HG03469 (cell line): ENCODE measurements around the gene ADGRG3.

Experiments used
- ATAC-seq: cut with Tn5 transposase; IDR thresholded peaks from one replicate; pipeline ENCODE4 v1.9.1; 2021; ENCODE audit warnings: mild to moderate bottlenecking, moderate library complexity, moderate number of reproducible peaks; ENCODE audit not compliant: unreplicated experiment

ADGRG3 gene

DNA sequence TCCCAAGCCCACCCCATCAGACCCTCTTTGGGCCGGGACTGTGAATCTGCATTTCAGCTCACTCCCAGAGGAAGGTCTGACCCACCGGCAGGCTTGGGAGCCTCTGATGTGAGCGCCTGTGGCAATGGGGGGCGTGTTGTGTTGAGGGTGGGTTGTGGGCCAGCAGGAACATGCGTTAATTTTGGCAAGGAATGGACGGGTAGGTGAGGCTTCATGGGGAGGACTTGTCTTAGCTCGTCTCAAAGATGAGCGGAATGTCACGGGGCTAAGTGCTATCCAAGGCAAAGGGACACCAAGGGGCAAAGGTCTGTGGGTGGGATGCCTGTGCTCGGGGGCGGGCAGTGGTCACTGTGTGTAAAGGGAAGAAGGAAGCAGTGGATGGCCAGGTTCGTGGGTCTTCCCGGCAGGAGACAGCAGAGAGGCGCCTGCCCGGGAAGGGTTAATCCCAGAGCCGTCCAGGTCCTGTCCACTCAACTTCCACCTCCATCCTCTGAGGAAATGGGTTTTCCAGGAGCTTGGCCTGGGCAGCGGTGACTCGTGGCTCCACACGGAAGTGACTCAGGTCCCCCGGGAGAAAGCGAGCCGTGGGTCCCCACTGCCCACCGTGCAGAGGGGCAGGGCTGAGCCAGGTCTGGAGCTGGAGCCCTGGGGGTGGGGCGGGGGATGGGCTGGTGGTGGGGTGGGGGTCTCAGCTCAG lies 22.3 kb upstream of the ADGRG3 start:
- ATAC-seq: no peak

GRCh38 chr16:57646388-57647039 lies 21.6 kb upstream of the ADGRG3 start:
- no peak for ATAC-seq

- no peak for ATAC-seq
Observed at GRCh38 chr16:57647136-57647875, 20.8 kb upstream of the ADGRG3 start.

- no peak for ATAC-seq
Observed at GRCh38 chr16:57648125-57648524, 20.0 kb upstream of the ADGRG3 start.

DNA sequence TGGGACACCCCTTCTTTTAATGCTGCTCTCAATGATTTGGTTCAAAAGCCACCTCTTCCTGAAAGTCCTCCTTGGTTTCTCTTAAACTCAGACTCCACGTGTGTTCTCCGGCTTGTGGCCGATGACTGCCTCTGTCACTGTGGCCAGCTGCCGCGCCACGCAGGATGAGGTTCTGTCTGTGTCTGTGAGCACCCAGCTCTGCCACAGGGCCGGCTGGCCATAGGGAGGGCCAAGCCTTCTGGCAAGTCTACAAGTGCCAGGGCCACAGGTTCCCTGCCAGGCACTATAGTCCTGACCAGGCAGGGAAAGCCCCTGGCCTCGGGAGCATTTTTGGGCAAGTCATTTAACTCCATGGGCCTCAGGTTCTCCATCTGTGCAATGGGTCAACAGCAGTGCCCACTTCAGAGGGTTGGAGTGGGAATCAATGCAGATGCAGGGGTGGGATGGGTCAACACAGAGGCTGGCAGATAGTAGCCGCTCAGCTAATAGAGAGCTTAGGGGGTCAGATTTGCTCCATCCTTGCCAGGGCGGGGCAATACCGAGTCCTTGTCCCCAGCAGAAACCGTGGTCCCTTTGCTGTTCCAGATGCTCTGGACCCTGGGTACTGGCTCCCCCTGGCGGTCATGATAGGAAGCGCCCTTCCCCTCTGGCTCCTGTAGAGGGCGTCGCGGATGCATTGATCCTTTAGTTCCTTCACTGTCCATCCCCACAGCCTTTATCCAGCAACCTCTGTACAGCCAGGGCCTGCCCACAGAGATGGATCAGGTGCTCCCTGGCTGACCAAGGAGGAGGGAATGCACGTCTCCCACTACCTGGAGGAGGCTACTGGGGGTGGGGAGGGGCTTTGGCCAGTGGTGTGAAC lies 19.3 kb upstream of the ADGRG3 start:
- ATAC-seq: no peak

GRCh38 chr16:57649443-57649751 lies 18.7 kb upstream of the ADGRG3 start:
- no peak for ATAC-seq

DNA sequence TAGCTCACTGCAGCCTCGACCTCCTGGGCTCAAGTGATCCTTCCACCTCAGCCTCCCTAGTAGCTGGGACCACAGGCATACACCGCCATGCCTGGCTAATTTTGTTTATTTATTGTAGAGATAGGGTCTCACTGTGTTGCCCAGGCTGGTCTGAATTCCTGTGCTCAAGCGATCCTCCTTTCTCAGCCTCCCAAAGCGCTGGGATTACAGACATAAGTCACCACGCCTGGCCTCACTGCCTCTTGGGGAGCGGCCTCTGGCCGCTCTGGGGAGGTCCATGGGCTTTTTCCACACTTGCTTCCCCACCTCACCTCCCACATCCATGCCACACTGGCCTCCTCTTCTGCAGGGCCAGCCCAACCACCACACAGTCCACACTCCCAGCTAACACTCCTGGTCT lies 18.3 kb upstream of the ADGRG3 start:
- ATAC-seq: no peak

DNA sequence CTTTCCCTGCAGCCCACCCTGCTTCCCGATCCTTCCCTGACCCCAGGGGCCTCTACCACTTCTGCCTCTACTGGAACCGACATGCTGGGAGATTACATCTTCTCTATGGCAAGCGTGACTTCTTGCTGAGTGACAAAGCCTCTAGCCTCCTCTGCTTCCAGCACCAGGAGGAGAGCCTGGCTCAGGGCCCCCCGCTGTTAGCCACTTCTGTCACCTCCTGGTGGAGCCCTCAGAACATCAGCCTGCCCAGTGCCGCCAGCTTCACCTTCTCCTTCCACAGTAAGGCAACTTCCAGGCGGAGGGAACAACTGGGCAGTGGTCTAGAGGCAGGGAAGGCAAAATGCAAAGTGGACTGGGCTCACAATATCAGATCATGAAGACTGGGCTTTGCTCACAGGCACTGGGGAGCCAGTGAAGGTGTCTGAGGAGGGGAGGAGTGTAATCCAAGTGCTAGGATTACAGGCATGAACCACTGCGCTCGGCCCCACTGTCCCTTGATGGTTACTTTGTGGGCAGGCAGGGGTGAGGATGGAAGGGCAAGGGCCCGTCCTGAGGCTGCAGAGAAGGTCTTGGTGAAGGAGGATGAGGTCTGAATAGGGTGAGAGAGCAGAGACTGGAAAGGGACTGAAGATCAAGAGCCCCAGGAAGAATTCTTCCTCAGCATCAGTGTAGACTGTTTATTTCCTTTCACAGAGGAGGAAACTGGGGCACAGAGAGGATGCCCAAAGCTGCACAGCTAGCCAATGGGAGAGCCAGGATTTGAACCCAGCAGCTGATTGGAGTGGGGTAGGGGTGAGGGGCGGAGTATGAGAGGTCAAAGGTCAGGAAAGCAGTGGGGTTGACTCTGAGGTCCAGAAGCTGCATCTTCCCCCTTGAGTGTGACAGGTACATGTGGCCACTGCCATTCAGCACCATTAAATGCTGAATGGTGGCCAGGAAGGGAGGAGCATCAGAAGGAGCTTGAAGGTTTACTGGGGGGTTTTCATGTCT lies 16.5 kb upstream of the ADGRG3 start:
- no peak for ATAC-seq

DNA sequence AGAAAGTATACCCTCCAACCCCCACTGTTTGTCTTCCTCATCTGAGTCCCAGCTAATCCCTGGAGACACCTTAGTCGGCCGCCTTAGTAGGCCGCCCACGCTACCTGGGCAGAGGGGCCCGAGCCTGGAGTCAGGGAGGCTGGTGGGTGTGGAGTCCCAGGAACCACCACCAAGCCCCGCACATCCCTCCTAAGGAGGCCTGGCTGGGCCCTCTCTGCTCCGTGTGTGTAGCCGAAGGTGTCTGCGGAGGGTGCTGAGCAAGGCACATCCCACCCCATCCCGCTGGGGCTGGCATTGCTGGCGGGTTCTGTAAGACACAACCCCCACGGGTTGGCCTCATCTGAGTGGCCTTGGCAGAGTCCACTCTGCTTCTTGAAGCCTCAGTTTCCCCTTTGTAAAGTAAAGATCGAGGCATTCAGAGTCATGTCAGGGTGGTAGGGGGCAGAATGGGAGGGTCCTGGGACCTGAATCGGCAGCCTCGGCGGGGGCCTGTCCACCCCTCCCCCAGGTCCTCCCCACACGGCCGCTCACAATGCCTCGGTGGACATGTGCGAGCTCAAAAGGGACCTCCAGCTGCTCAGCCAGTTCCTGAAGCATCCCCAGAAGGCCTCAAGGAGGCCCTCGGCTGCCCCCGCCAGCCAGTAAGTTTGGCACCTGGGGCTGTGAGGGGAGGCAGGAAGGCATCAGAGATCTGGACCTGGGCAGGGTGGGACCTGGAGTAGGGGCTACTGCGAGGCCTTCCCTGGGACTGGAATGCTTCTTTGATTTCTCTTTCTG lies 15.2 kb upstream of the ADGRG3 start:
- no peak for ATAC-seq

DNA sequence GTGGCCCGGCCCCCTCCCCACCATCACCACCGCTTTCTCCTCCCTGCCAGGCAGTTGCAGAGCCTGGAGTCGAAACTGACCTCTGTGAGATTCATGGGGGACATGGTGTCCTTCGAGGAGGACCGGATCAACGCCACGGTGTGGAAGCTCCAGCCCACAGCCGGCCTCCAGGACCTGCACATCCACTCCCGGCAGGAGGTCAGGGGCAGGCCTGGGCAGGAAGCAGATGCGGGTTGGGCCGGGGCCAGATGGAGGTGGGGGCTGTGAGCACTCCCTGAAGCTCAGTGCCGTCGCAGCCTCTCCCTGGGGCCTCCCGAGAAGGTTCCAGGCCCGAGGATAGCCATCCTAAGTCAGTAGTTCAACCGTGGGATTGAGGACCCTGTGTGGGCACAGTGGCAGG lies 14.2 kb upstream of the ADGRG3 start:
- no peak for ATAC-seq

DNA sequence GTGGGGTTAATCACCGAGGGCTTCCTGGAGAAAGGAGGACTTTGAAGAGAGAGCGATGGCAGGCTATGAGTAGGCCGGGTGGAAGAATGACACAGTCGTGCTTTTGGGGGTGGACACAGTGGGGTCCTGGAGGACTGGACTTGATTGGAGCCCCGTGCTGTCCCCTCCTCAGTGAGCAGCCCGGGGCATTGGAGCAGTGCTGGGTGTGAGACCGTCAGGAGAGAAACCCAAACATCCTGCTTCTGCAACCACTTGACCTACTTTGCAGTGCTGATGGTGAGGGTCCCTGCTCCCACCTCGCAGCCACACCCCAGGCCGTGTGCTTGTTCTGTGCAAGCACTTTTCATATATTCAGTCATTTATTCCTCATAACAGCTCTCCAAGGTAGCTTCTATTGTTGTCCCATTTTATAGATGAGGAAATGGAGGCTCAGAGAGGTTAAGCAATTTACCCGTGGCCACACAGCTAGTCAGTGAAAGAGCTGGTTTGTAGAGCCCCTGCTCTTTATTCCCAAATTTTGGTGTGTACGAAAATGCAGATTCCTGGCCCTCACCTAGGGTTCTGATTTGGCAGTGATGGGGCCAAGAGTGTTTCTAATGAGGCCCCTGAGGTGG lies 11.7 kb upstream of the ADGRG3 start:
- no peak for ATAC-seq

GRCh38 chr16:57657228-57657627 lies 10.9 kb upstream of the ADGRG3 start:
- no peak for ATAC-seq

GRCh38 chr16:57658130-57658877 lies 9.8 kb upstream of the ADGRG3 start:
- no peak for ATAC-seq

- ATAC-seq: no peak
Observed at GRCh38 chr16:57658878-57659674, 9.0 kb upstream of the ADGRG3 start.

DNA sequence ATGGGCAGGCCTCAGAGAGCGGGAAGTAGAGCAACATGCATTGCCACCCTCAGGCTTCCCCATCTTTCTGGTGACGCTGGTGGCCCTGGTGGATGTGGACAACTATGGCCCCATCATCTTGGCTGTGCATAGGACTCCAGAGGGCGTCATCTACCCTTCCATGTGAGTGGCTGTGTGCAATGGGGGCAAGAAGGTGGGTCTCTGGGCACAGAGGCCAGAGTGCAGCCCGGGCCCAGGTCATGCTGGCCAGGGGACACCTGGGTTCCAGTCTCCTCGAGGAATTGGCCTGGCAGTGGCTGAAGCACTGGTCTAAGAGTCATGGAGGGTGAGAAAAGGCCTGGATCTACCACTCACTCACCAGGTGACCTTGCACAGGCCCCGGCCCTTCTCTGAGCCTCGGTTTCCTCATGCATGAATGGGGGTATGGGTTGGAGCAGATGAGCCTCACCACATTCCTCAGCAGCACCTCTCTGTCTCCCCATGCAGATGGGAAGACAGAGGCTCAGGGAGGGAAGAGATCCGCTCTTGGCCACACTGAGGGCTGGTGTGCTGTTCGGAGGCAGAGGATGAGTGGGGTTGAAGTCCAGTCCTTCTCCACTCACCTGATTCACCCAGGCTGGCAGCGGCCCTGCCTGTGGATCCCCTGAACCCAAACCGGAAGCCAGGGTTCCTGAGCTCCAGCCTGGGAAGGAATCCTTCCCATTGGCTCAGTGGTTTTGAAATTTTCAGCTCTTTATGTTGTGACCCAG lies 7.2 kb upstream of the ADGRG3 start:
- no peak for ATAC-seq

DNA sequence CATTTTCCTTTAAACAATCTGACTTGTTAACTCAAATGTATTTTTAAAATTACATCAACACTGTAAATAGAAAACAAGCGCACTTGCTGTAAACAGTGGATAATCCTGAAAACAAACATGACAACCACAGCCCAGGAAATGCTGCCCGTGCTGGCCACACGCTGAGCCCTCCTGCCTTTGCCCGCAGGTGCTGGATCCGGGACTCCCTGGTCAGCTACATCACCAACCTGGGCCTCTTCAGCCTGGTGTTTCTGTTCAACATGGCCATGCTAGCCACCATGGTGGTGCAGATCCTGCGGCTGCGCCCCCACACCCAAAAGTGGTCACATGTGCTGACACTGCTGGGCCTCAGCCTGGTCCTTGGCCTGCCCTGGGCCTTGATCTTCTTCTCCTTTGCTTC lies 6.6 kb upstream of the ADGRG3 start:
- ATAC-seq: no peak
